GM20431 (cell line): ENCODE measurements around the gene PROK2.

Source experiments
- in situ Hi-C: fragments of 300-500 bp; cut with MseI, MboI; formaldehyde crosslinking; loops from one replicate; pipeline ENCODE4 v1.15.0; 2020; ENCODE audit warnings: low sequenced_read_pairs; ENCODE audit not compliant: unreplicated experiment

The PROK2 gene

GRCh38 chr3:71789922-71790321, 5.0 kb upstream of the PROK2 start:
- in situ Hi-C loops = loop anchor here (10.0 kb wide), 1 partner anchor 65 kb away; the partner anchor contains the start of gene EIF4E3

- in situ Hi-C loops = loop anchor here (10.0 kb wide), 1 partner anchor 63 kb away; the partner anchor contains the start of gene EIF4E3
Measured at GRCh38 chr3:71787851-71788405, 3.0 kb upstream of the PROK2 start.

GRCh38 chr3:71786551-71786950, 1.6 kb upstream of the PROK2 start:
- in situ Hi-C loops = loop anchor here (10.0 kb wide), 1 partner anchor 62 kb away; the partner anchor contains the start of gene EIF4E3

GRCh38 chr3:71786217-71786549, 1.2 kb upstream of the PROK2 start:
- in situ Hi-C loops = loop anchor here (10.0 kb wide), 1 partner anchor 61 kb away; the partner anchor contains the start of gene EIF4E3

GRCh38 chr3:71785532-71786216, 726 bp upstream of the PROK2 start:
- in situ Hi-C loops = loop anchor here (10.0 kb wide), 1 partner anchor 61 kb away; the partner anchor contains the start of gene EIF4E3

GRCh38 chr3:71784201-71784913, 591 bp downstream of the PROK2 start:
- in situ Hi-C loops = loop anchor here (10.0 kb wide), 1 partner anchor 60 kb away; the partner anchor contains the start of gene EIF4E3

- in situ Hi-C loops = loop anchor here (10.0 kb wide), 1 partner anchor 58 kb away; the partner anchor contains the start of gene EIF4E3
Measured at GRCh38 chr3:71783152-71783551, 1.8 kb downstream of the PROK2 start.

- in situ Hi-C loops = loop anchor here (10.0 kb wide), 1 partner anchor 56 kb away; the partner anchor contains the start of gene EIF4E3
Measured at GRCh38 chr3:71780430-71780829, 4.5 kb downstream of the PROK2 start.

GRCh38 chr3:71779674-71780377, 5.1 kb downstream of the PROK2 start:
- in situ Hi-C loops = loop anchor here (10.0 kb wide), 1 partner anchor 55 kb away; the partner anchor contains the start of gene EIF4E3

GRCh38 chr3:71778353-71778752, 6.6 kb downstream of the PROK2 start:
- in situ Hi-C loops = no loop called here

- in situ Hi-C loops = no loop called here
Measured at GRCh38 chr3:71776538-71776937, 8.4 kb downstream of the PROK2 start.

- in situ Hi-C loops = no loop called here
Measured at GRCh38 chr3:71771884-71772283, 13.1 kb downstream of the PROK2 start.

- in situ Hi-C loops = no loop called here
Measured at GRCh38 chr3:71771126-71771525, 13.8 kb downstream of the PROK2 start.

- in situ Hi-C loops = no loop called here
Measured at GRCh38 chr3:71763426-71763825, 21.5 kb downstream of the PROK2 start.

GRCh38 chr3:71760140-71760539, 24.8 kb downstream of the PROK2 start:
- in situ Hi-C loops = no loop called here

- in situ Hi-C loops = no loop called here
Measured at GRCh38 chr3:71759401-71759800, 25.5 kb downstream of the PROK2 start.

GRCh38 chr3:71758091-71758490, 26.9 kb downstream of the PROK2 start:
- in situ Hi-C loops = no loop called here

- in situ Hi-C loops = no loop called here
Measured at GRCh38 chr3:71754610-71755253, 30.2 kb downstream of the PROK2 start.

GRCh38 chr3:71753701-71754609, 31.0 kb downstream of the PROK2 start, which contains the start of gene GPR27:
GPR27 (plus strand) TSS chr3:71753855; CDS start chr3:71754050, 195 bp downstream.
- in situ Hi-C loops = no loop called here
